Fibroblast of the conjunctiva (primary cell): Measurements from ENCODE around the gene CBX5.
"Not testable (repeated sequence)": the region's sequence is repeated elsewhere in the genome, so short reads cannot be mapped to it uniquely, and the experiment has no call there.

Source experiments
- DNase-seq: peaks from one replicate; pipeline ENCODE4 v3.0.0-alpha.2; 2010; ENCODE audit warnings: low read depth

Gene CBX5

GRCh38 chr12:54279632-54280467, at the start of gene CBX5:
Gene CBX5, minus strand, starts transcription at chr12:54280122. Its CDS starts 22,472 bp downstream, at chr12:54257650.
- peak; percentile 100 for DNase-seq

- no peak for DNase-seq
These were observed 48.8 kb upstream of the CBX5 start for GRCh38 chr12:54328595-54329337.

- DNase-seq: not testable (repeated sequence)
These were observed 45.7 kb upstream of the CBX5 start for GRCh38 chr12:54325442-54326109.

GRCh38 chr12:54324617-54325441, 44.9 kb upstream of the CBX5 start, which contains the start of gene COPZ1:
Gene COPZ1, plus strand, starts transcription at chr12:54325131. Its CDS starts 33 bp downstream, at chr12:54325164.
- DNase-seq: peak; percentile 99

- no peak for DNase-seq
These were observed 41.4 kb upstream of the CBX5 start for GRCh38 chr12:54321363-54321762.

GRCh38 chr12:54312309-54312708, 32.4 kb upstream of the CBX5 start:
- DNase-seq: not testable (repeated sequence)

- DNase-seq: no peak
These were observed 31.1 kb upstream of the CBX5 start for GRCh38 chr12:54311051-54311450.

GRCh38 chr12:54306925-54307741, 27.2 kb upstream of the CBX5 start:
- DNase-seq: peak; percentile 51

GRCh38 chr12:54304187-54304810, 24.4 kb upstream of the CBX5 start:
- no peak for DNase-seq

GRCh38 chr12:54303640-54304039, 23.7 kb upstream of the CBX5 start:
- DNase-seq: no peak

GRCh38 chr12:54301428-54302048, 21.6 kb upstream of the CBX5 start:
- DNase-seq: no peak

- DNase-seq: no peak
These were observed 21.0 kb upstream of the CBX5 start, which contains the start of gene NFE2 for GRCh38 chr12:54300732-54301427. Gene NFE2, minus strand, starts transcription at chr12:54301015. Its CDS starts 5,767 bp downstream, at chr12:54295248.

GRCh38 chr12:54300225-54300731, 20.4 kb upstream of the CBX5 start:
- DNase-seq: no peak

GRCh38 chr12:54299515-54300224, 19.7 kb upstream of the CBX5 start:
- no peak for DNase-seq

- DNase-seq: no peak
These were observed 19.0 kb upstream of the CBX5 start for GRCh38 chr12:54298904-54299303.

GRCh38 chr12:54296393-54297099, 16.6 kb upstream of the CBX5 start:
- no peak for DNase-seq

GRCh38 chr12:54294953-54295566, 15.1 kb upstream of the CBX5 start:
- no peak for DNase-seq
